Hepatocyte (in vitro differentiated cells): ENCODE measurements around the gene ITPK1. TPM values are rescaled to one million over a fixed set of nuclear protein-coding genes. Genes with fewer than 3 reads are reported as not detected.

ENCODE experiments used
- DNase-seq: peaks from one replicate; pipeline ENCODE4 v3.0.0-alpha.2; 2016; ENCODE audit warnings: low spot score
- H2AFZ ChIP-seq: fragments of 200-600 bp; sonication (generic); 2 replicates; pipeline ENCODE4 v1.6.0; 2016; ENCODE audit warnings: antibody characterized with exemption, mild to moderate bottlenecking
- H3K27ac ChIP-seq: fragments of 200-600 bp; sonication (generic); 2 replicates; pipeline ENCODE4 v1.5.1; 2016; ENCODE audit warnings: mild to moderate bottlenecking
- H3K27me3 ChIP-seq: fragments of 200-600 bp; sonication (generic); 2 replicates; pipeline ENCODE4 v1.6.1; 2016
- H3K36me3 ChIP-seq: fragments of 200-600 bp; sonication (generic); replicated peaks from 2 replicates; pipeline ENCODE4 v1.5.1; 2016; ENCODE audit warnings: low read depth; ENCODE audit not compliant: insufficient read depth
- H3K4me1 ChIP-seq: fragments of 200-600 bp; sonication (generic); 2 replicates; pipeline ENCODE4 v1.5.1; 2016; ENCODE audit warnings: mild to moderate bottlenecking, moderate library complexity; ENCODE audit not compliant: insufficient read depth
- H3K4me2 ChIP-seq: fragments of 200-600 bp; sonication (generic); 2 replicates; pipeline ENCODE4 v1.6.0; 2016
- H3K4me3 ChIP-seq: fragments of 200-600 bp; sonication (generic); 2 replicates; pipeline ENCODE4 v1.5.1; 2016; ENCODE audit warnings: mild to moderate bottlenecking
- H3K79me2 ChIP-seq: fragments of 200-600 bp; sonication (generic); 2 replicates; pipeline ENCODE4 v1.6.0; 2017; ENCODE audit warnings: mild to moderate bottlenecking
- H3K9me2 ChIP-seq: fragments of 200-600 bp; sonication (generic); replicated peaks from 2 replicates; pipeline ENCODE4 v1.6.0; 2017; ENCODE audit warnings: mild to moderate bottlenecking; ENCODE audit not compliant: insufficient read depth
- H3K9me3 ChIP-seq: fragments of 200-600 bp; sonication (generic); 2 replicates; pipeline ENCODE4 v1.5.1; 2016; ENCODE audit warnings: low read depth, mild to moderate bottlenecking
- H4K20me1 ChIP-seq: fragments of 200-600 bp; sonication (generic); 2 replicates; pipeline ENCODE4 v1.6.0; 2016; ENCODE audit warnings: mild to moderate bottlenecking; ENCODE audit not compliant: insufficient read depth, poor library complexity, severe bottlenecking
- EZH2 ChIP-seq: fragments of 200-600 bp; sonication (generic); IDR thresholded peaks from 2 replicates; pipeline ENCODE4 v1.6.1; 2016; ENCODE audit warnings: antibody characterized with exemption, mild to moderate bottlenecking, borderline replicate concordance
- EZH2phosphoT487 ChIP-seq: fragments of 200-600 bp; sonication (generic); IDR thresholded peaks from one replicate; pipeline ENCODE4 v1.6.1; 2018; ENCODE audit warnings: antibody characterized with exemption, mild to moderate bottlenecking, low read depth, moderate library complexity; ENCODE audit not compliant: unreplicated experiment, severe bottlenecking
- whole genome bisulfite sequencing: methylation state at CpG from one replicate; pipeline ENCODE4 v1.1.6; 2016; ENCODE audit warnings: low lambda C conversion rate; ENCODE audit errors: missing lambda C conversion rate; 5-methylcytosine and 5-hydroxymethylcytosine counted together
- polyA plus RNA-seq: library from polyadenylated mRNA; unstranded; fragments of >200 nt; fragmentation: Nextera tagmentation; extraction: Ambion mirVana; gene quantifications from 2 replicates; pipeline ENCODE4 v1.2.1, GENCODE V29; 2016
- total RNA-seq: library from RNA; depleted of rRNA; stranded (reverse); fragments of >200 nt; gene quantifications from 2 replicates; pipeline ENCODE4 v1.2.3, GENCODE V29; 2014
- TF ChIP-seq, protein P1 (sequence below): fragments of 200-600 bp; sonication (generic); IDR thresholded peaks from 2 replicates; pipeline ENCODE4 v1.5.1; 2016; ENCODE audit warnings: antibody characterized with exemption, mild to moderate bottlenecking; ENCODE audit not compliant: poor library complexity

The ITPK1 gene
- total and polyA plus RNA-seq, 2 experiments from 2014 or later, result 49.8 to 66.7 TPM

GRCh38 chr14:92924247-92924646 is 191.5 kb downstream of the ITPK1 start:
- no peak overlapping the region for H3K4me3 ChIP-seq
- H3K79me2 ChIP-seq, result no peaks in the 10 kb centered on the region
- no peaks in the 10 kb centered on the region for H3K9me2 ChIP-seq
- H3K9me3 ChIP-seq, result no peaks in the 10 kb centered on the region
- WGBS, result 50% methylated on average over 5 of the region's 5 CpGs
- peaks cover 36% of the 10 kb centered on the region for H3K27me3 ChIP-seq
- H4K20me1 ChIP-seq, result no peaks in the 10 kb centered on the region
- no peak overlapping the region for H2AFZ ChIP-seq
- H3K27ac ChIP-seq, result no peak overlapping the region
- no peak overlapping the region for H3K4me2 ChIP-seq
- TF ChIP-seq EZH2, result no peak
- no peak for TF ChIP-seq EZH2phosphoT487
- TF ChIP-seq, protein P1, sequence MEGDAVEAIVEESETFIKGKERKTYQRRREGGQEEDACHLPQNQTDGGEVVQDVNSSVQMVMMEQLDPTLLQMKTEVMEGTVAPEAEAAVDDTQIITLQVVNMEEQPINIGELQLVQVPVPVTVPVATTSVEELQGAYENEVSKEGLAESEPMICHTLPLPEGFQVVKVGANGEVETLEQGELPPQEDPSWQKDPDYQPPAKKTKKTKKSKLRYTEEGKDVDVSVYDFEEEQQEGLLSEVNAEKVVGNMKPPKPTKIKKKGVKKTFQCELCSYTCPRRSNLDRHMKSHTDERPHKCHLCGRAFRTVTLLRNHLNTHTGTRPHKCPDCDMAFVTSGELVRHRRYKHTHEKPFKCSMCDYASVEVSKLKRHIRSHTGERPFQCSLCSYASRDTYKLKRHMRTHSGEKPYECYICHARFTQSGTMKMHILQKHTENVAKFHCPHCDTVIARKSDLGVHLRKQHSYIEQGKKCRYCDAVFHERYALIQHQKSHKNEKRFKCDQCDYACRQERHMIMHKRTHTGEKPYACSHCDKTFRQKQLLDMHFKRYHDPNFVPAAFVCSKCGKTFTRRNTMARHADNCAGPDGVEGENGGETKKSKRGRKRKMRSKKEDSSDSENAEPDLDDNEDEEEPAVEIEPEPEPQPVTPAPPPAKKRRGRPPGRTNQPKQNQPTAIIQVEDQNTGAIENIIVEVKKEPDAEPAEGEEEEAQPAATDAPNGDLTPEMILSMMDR, result no peak
- no peaks in the 10 kb centered on the region for H3K4me1 ChIP-seq
- H3K36me3 ChIP-seq, result no peaks in the 10 kb centered on the region
- no peak for DNase-seq

DNA sequence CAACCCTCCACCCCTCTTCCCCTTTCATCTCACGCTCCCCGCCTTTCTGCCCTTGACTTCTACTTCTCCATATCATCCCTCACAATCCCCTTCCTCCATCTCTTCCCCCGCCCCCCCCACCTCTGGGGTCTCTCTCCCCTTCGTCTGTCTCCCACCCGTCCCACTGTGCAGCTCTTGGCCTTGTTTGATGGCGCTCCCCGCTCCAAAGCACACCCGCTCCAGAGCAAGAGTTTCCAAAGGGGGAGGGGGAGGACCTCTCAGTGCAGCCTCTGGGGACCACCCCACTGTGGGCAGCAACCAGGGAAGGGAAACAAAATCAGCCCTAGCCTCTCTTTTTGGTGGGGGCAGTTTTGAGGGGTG is 192.0 kb downstream of the ITPK1 start:
- Histone ChIP-seq H3K9me2 (no peaks in the 10 kb centered on the region), H3K4me1 (no peaks in the 10 kb centered on the region), H3K9me3 (no peaks in the 10 kb centered on the region), H3K4me2 (peak overlapping the region; percentile 76), H3K79me2 (no peaks in the 10 kb centered on the region), H3K27me3 (peaks cover 36% of the 10 kb centered on the region), H4K20me1 (no peaks in the 10 kb centered on the region), H3K27ac (no peak overlapping the region), H2AFZ (no peak overlapping the region), H3K36me3 (no peaks in the 10 kb centered on the region), H3K4me3 (no peak overlapping the region)
- no peak for DNase-seq
- no peak for TF ChIP-seq EZH2phosphoT487
- TF ChIP-seq EZH2, result no peak
- TF ChIP-seq, protein P1, result no peak
- WGBS, result 54% methylated on average over 7 of the region's 8 CpGs

- Histone ChIP-seq H3K27ac (no peak within 1 kb of the TSS), H3K9me3 (no peaks in the 10 kb centered on the region), H4K20me1 (no peaks in the 10 kb centered on the region), H3K4me1 (no peaks in the 10 kb centered on the region), H3K4me3 (no peak within 1 kb of the TSS), H3K36me3 (no peaks in the 10 kb centered on the region), H3K79me2 (no peaks in the 10 kb centered on the region), H3K27me3 (peaks cover 36% of the 10 kb centered on the region), H2AFZ (no peak within 1 kb of the TSS), H3K4me2 (peak within 1 kb of the TSS; percentile 76), H3K9me2 (no peaks in the 10 kb centered on the region)
- TF ChIP-seq EZH2phosphoT487 (no peak), EZH2 (no peak)
- TF ChIP-seq, protein P1, result no peak
- peak; percentile 86 for DNase-seq
- WGBS, result 5% methylated on average over 35 of the region's 86 CpGs
These were observed 192.6 kb downstream of the ITPK1 start, which contains the start of gene CHGA for GRCh38 chr14:92922883-92923743. TSS of gene CHGA (plus strand) at chr14:92923150. CDS start at chr14:92923360, 210 bp downstream.
